ENCODE data around the gene LIPE. TPM values are rescaled to one million over a fixed set of nuclear protein-coding genes. Genes with fewer than 3 reads are reported as not detected.

Gene LIPE
- total RNA-seq, 4 donors from 2014 or later: 4.0 to 10.0 (median 7.4) TPM

DNA sequence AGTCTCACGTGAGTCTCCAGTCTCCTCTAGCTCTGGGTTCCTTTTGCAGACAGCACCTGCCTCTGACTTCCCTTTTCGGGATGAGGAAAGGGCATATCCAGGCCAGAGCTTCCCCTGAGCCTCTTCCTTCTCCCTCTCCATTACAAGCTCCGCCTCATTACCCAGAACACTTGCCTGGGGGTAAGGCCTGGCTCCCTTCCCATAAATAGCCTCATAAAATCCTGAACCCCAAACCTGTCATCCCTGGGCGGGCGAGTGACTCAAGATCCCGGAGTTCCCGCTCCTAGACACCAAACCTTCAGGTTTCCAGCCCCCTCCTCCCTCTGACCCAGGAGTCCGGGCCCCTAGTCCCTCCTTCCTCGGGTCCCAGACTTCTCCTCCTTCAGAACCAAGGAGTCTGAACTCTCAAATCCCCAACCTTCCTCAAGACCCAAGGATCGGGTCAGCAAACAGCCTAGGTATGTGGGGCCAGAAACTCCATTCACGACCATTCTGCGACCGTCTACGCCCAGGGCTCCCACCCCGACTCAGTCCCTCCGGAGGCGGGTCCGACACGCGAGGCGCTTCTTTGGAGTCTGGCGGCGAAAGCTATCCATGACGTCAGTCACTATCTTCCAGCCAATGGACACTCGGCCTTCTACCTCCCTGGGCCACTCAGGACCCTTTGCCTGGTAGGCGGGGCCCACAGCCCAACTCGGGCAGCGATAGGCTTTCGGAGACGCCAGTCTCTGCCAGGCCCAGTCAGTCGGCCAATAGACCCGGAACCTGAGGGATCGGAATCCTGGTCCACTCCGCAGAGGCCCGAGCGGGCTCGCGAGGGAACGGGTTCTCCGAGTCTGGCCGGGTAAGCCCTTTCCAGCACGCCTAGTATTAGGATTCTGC is 30.6 kb downstream of the LIPE start:
- intact Hi-C loops (cut with DNase I): no loop called here
- Histone ChIP-seq H3K4me1 (peaks cover 6 to 21% of the 10 kb centered on the region in 2 donors), H3K27ac (peak overlapping the region in 2 of 3 donors; percentile 51 to 74), H3K36me3 (no peaks in the 10 kb centered on the region), H3K9me3 (no peaks in the 10 kb centered on the region), H3K4me3 (replicated peaks in 1 of 3) (peak overlapping the region in 2 of 3 donors; percentile 13 to 40), H3K27me3 (no peaks in the 10 kb centered on the region)
- 9% methylated on average over 36 to 37 of the region's 42 CpGs for whole genome bisulfite sequencing, 2 donors
- TF ChIP-seq POLR2A (IDR thresholded peaks at IDR 0.05): peak; percentile 18 to 76
- TF ChIP-seq, protein P1, sequence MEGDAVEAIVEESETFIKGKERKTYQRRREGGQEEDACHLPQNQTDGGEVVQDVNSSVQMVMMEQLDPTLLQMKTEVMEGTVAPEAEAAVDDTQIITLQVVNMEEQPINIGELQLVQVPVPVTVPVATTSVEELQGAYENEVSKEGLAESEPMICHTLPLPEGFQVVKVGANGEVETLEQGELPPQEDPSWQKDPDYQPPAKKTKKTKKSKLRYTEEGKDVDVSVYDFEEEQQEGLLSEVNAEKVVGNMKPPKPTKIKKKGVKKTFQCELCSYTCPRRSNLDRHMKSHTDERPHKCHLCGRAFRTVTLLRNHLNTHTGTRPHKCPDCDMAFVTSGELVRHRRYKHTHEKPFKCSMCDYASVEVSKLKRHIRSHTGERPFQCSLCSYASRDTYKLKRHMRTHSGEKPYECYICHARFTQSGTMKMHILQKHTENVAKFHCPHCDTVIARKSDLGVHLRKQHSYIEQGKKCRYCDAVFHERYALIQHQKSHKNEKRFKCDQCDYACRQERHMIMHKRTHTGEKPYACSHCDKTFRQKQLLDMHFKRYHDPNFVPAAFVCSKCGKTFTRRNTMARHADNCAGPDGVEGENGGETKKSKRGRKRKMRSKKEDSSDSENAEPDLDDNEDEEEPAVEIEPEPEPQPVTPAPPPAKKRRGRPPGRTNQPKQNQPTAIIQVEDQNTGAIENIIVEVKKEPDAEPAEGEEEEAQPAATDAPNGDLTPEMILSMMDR (IDR thresholded peaks at IDR 0.05): no peak
- DNase-seq: peak; percentile 98

DNA sequence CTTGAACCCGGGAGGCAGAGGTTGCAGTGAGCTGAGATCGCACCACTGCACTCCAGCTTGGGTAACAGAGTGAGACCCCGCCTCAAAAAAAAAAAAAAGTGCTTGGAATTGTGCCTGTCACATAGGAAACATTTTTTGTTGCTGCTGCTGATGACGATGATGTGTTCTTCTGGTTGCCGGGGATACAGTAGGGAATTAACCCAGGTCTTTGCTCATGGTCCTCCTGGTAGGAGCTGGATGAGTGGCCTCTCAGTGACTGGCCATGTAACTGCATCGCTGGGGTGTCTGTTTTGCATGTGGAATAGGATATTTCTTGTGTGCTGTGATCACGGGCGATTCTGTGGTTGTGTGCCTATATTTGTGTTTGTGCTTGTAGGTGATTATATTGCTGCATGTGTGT is 32.4 kb downstream of the LIPE start:
- no peak overlapping the region for H3K27ac ChIP-seq
- DNase-seq: no peak
- no peak overlapping the region for H3K4me3 ChIP-seq (replicated peaks in 1 of 3)
- H3K9me3 ChIP-seq: no peaks in the 10 kb centered on the region
- H3K27me3 ChIP-seq: no peaks in the 10 kb centered on the region
- TF ChIP-seq POLR2A (IDR thresholded peaks at IDR 0.05): no peak
- TF ChIP-seq, protein P1 (IDR thresholded peaks at IDR 0.05): no peak
- 80 to 83% methylated on average over 8 of the region's 8 CpGs for WGBS, 2 donors
- H3K4me1 ChIP-seq: peaks cover 0 to 13% of the 10 kb centered on the region in 2 donors
- intact Hi-C loops (cut with DNase I): no loop called here
- no peaks in the 10 kb centered on the region for H3K36me3 ChIP-seq

DNA sequence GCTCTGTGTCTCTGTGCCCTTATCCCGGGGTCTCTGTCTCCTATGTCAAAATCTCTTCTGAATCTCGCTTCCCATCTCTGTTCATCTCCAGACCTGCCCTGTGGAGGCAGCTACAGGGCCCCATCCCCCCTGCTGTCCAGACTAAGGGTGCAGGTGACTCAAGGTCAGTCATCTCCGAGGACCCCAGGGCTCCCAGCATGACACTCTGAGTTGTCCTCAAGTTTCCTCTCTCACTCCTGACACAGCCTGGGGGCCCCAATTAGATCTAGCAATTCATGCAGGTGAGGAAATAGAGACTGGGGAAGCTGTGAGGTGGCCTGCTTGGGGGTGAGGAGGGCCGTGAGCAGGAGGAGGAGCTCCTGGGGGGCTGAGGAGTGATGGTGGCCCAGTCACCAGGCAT is 35.0 kb downstream of the LIPE start:
- intact Hi-C loops (cut with DNase I): no loop called here
- H3K4me3 ChIP-seq (replicated peaks in 1 of 3): no peak overlapping the region
- peaks cover 2 to 8% of the 10 kb centered on the region in 2 donors for H3K4me1 ChIP-seq
- no peak overlapping the region for H3K27ac ChIP-seq
- no peak for DNase-seq
- no peaks in the 10 kb centered on the region for H3K9me3 ChIP-seq
- H3K27me3 ChIP-seq: no peaks in the 10 kb centered on the region
- TF ChIP-seq, protein P1 (IDR thresholded peaks at IDR 0.05): no peak
- no peak for TF ChIP-seq POLR2A (IDR thresholded peaks at IDR 0.05)
- no peaks in the 10 kb centered on the region for H3K36me3 ChIP-seq
- WGBS, 2 donors: 68 to 78% methylated on average over 4 of the region's 4 CpGs

DNA sequence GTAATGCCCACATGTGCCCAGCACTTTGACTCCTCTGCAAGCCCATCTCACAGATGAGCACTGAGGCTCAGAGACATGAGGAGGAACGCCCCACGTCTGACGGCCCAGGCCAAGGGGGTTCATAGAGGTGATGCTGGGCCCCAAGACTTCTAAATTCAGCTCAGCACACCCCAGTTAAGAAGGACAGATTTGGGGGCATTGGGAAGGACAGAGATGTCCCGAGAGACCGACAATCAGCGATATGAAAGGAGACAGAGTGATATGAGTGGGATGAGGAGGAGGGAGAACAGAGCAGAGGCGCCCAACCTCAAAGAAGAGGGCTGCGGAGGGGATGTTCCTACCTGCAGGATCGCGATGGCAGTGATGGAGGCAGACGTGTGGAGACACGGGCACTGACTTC is 37.3 kb downstream of the LIPE start, which contains the start of gene CNFN:
Gene CNFN, minus strand, starts transcription at position 399 of the 400 bp plus-strand sequence. CDS start 1,260 bp downstream, outside the sequence.
- Histone ChIP-seq H3K27ac (no peak within 1 kb of the TSS), H3K4me1 (peaks cover 6 to 9% of the 10 kb centered on the region in 2 donors), H3K9me3 (no peaks in the 10 kb centered on the region), H3K4me3 (replicated peaks in 1 of 3) (no peak within 1 kb of the TSS), H3K27me3 (no peaks in the 10 kb centered on the region), H3K36me3 (no peaks in the 10 kb centered on the region)
- 51 to 55% methylated on average over 12 of the region's 12 CpGs for WGBS, 2 donors
- intact Hi-C loops (cut with DNase I): no loop called here
- no peak for TF ChIP-seq POLR2A (IDR thresholded peaks at IDR 0.05)
- TF ChIP-seq, protein P1 (IDR thresholded peaks at IDR 0.05): no peak
- no peak for DNase-seq

All from thyroid gland (tissue), 4 donors.